ENCODE results near the gene CEP112.

- TF ChIP-seq CTCF (IDR thresholded peaks at IDR 0.05; ENCODE audit: insufficient read depth, low read depth, low read length) (no peak), EZH2 (IDR thresholded peaks at IDR 0.05; ENCODE audit: insufficient read depth, low read length) (no peak)
Measured at GRCh38 chr17:65727246-65727645, 464.7 kb downstream of the CEP112 start.

Measured in astrocyte (in vitro differentiated cells and primary cell).